Suprapubic skin (tissue), 4 donors: Measurements from ENCODE around the gene LMOD1. TPM values are rescaled to one million over a fixed set of nuclear protein-coding genes. Genes with fewer than 3 reads are reported as not detected.

ENCODE experiments used
- DNase-seq, 2 donors: peaks; one replicate each; pipeline ENCODE4 v3.0.0-alpha.2; 2019; ENCODE audit warnings: low spot score in 2 of 2
- H3K27ac ChIP-seq: fragments of 200-600 bp; sonication (generic); one replicate; pipeline ENCODE4 v1.5.1; 2019
- H3K27me3 ChIP-seq: fragments of 200-600 bp; sonication (generic); one replicate; pipeline ENCODE4 v1.5.1; 2019
- H3K36me3 ChIP-seq: fragments of 200-600 bp; sonication (generic); one replicate; pipeline ENCODE4 v1.5.1; 2019
- H3K4me1 ChIP-seq: fragments of 200-600 bp; sonication (generic); one replicate; pipeline ENCODE4 v1.5.1; 2019
- H3K4me3 ChIP-seq: fragments of 200-600 bp; sonication (generic); one replicate; pipeline ENCODE4 v1.5.1; 2019; ENCODE audit warnings: mild to moderate bottlenecking
- H3K9me3 ChIP-seq: fragments of 200-600 bp; sonication (generic); one replicate; pipeline ENCODE4 v1.5.1; 2019
- CTCF ChIP-seq, 2 donors: fragments of 200-600 bp in 1 of 2; fragments of 450-650 bp in 1 of 2; sonication (generic) in 1 of 2; IDR thresholded peaks; one replicate each; pipeline ENCODE4 v1.5.1; 2016 to 2019; ENCODE audit warnings: antibody characterized with exemption in 2 of 2, mild to moderate bottlenecking in 1 of 2, moderate library complexity in 1 of 2
- EP300 ChIP-seq: sonication (generic); formaldehyde crosslinking; IDR thresholded peaks from one replicate; pipeline ENCODE4 v1.6.1; 2017; ENCODE audit warnings: antibody characterized with exemption
- POLR2A ChIP-seq, 2 donors: fragments of 450-650 bp; IDR thresholded peaks; one replicate each; pipeline ENCODE4 v1.6.1; 2017; ENCODE audit warnings: antibody characterized with exemption in 2 of 2, mild to moderate bottlenecking in 2 of 2, moderate library complexity in 2 of 2
- POLR2AphosphoS5 ChIP-seq, 3 donors: sonication (generic); formaldehyde crosslinking; IDR thresholded peaks; one replicate each; pipeline ENCODE4 v1.6.1; 2017; ENCODE audit warnings: antibody characterized with exemption in 3 of 3
- WGBS: methylation state at CpG from one replicate; pipeline ENCODE4 v1.1.5; 2018; 5-methylcytosine and 5-hydroxymethylcytosine counted together
- total RNA-seq, 4 donors: library from RNA; depleted of rRNA; stranded (reverse); fragments of >200 nt; gene quantifications; one replicate each; pipeline ENCODE4 v1.1.0, GENCODE V29; 2016

Gene LMOD1
- total RNA-seq, 4 donors from 2014 or later: 13.0 to 29.9 (median 18.1) TPM

GRCh38 chr1:201849372-201850052 is 96.8 kb downstream of the LMOD1 start:
- H3K4me3 ChIP-seq: no peak overlapping the region
- H3K4me1 ChIP-seq: peaks cover 7% of the 10 kb centered on the region
- H3K9me3 ChIP-seq: no peaks in the 10 kb centered on the region
- TF ChIP-seq POLR2AphosphoS5 (IDR thresholded peaks at IDR 0.05) (no peak), EP300 (no peak), POLR2A (IDR thresholded peaks at IDR 0.05) (no peak), CTCF (IDR thresholded peaks at IDR 0.05) (no peak)
- no peaks in the 10 kb centered on the region for H3K27me3 ChIP-seq
- DNase-seq: no peak
- 80% methylated on average over 2 of the region's 2 CpGs for WGBS
- no peak overlapping the region for H3K27ac ChIP-seq
- peaks cover 66% of the 10 kb centered on the region for H3K36me3 ChIP-seq

GRCh38 chr1:201848230-201848629 is 98.1 kb downstream of the LMOD1 start:
- Histone ChIP-seq H3K9me3 (no peaks in the 10 kb centered on the region), H3K27ac (no peak overlapping the region), H3K4me1 (peaks cover 7% of the 10 kb centered on the region), H3K36me3 (peaks cover 53% of the 10 kb centered on the region), H3K4me3 (no peak overlapping the region), H3K27me3 (no peaks in the 10 kb centered on the region)
- TF ChIP-seq EP300 (no peak), CTCF (IDR thresholded peaks at IDR 0.05) (no peak), POLR2A (IDR thresholded peaks at IDR 0.05) (no peak), POLR2AphosphoS5 (IDR thresholded peaks at IDR 0.05) (no peak)
- DNase-seq: no peak
- 92% methylated on average over 6 of the region's 6 CpGs for WGBS

- H3K27ac ChIP-seq: no peak overlapping the region
- peaks cover 7% of the 10 kb centered on the region for H3K4me1 ChIP-seq
- TF ChIP-seq POLR2AphosphoS5 (IDR thresholded peaks at IDR 0.05): no peak
- no peak for TF ChIP-seq POLR2A (IDR thresholded peaks at IDR 0.05)
- no peak for TF ChIP-seq CTCF (IDR thresholded peaks at IDR 0.05)
- H3K36me3 ChIP-seq: peaks cover 42% of the 10 kb centered on the region
- no peaks in the 10 kb centered on the region for H3K27me3 ChIP-seq
- H3K4me3 ChIP-seq: no peak overlapping the region
- H3K9me3 ChIP-seq: no peaks in the 10 kb centered on the region
- WGBS: 34% methylated on average over 1 of the region's 1 CpG
- no peak for DNase-seq
These were observed 99.2 kb downstream of the LMOD1 start for GRCh38 chr1:201847150-201847549.

Other genes starting within 250 kb of the LMOD1 start
- gene IPO9, start 117.4 kb downstream of the LMOD1 start, total RNA-seq: 10 to 100 TPM; 12.9 to 25.6 (median 19.8) TPM
- gene SHISA4, start 57.6 kb downstream of the LMOD1 start, total RNA-seq: 10 to 100 TPM in 1 of 4 donors, 1 to 10 TPM in 3; 5.3 to 19.4 (median 6.7) TPM
- gene TIMM17A, start 9.0 kb upstream of the LMOD1 start, total RNA-seq: 10 to 100 TPM; 18.8 to 24.8 (median 21.3) TPM
- 100 to 1,000 TPM in 1 of 4 donors, 10 to 100 TPM in 3; 53.3 to 107 (median 74.1) TPM for gene RNPEP, start 36.1 kb upstream of the LMOD1 start, total RNA-seq
- gene ELF3, start 64.0 kb upstream of the LMOD1 start, total RNA-seq: 10 to 100 TPM; 10.8 to 39.9 (median 26.7) TPM
- gene GPR37L1, start 176.4 kb upstream of the LMOD1 start, total RNA-seq: not detected
- gene ARL8A, start 198.2 kb upstream of the LMOD1 start, total RNA-seq: 10 to 100 TPM; 41.1 to 46.3 (median 43.0) TPM
- gene PTPN7, start 214.1 kb upstream of the LMOD1 start, total RNA-seq: 1 to 10 TPM in 1 of 4 donors, under 1 TPM in 2, not detected in 1; 0.42 to 2.7 (median 0.60) TPM
- gene LGR6, start 247.3 kb upstream of the LMOD1 start, total RNA-seq: 1 to 10 TPM; 1.6 to 4.9 (median 4.1) TPM